ENCODE data around the gene ACAD10.

GRCh38 chr12:111803038-111803626 lies 117.3 kb downstream of the ACAD10 start:
- TF ChIP-seq EZH2 (IDR thresholded peaks at IDR 0.05; ENCODE audit: insufficient read depth, poor library complexity, severe bottlenecking) (no peak), EZH2phosphoT487 (IDR thresholded peaks at IDR 0.05; ENCODE audit: insufficient read depth, low read depth) (no peak)

All from GM23248 (cell line).